ENCODE results near the gene NPHP4. TPM values are rescaled to one million over a fixed set of nuclear protein-coding genes. Genes with fewer than 3 reads are reported as not detected.

The NPHP4 gene
- total and polyA plus RNA-seq, 9 of the 15 experiments (the other 6 are each of a cell fraction or from before 2014, with no cell fraction given): 0.52 to 26.2 (median 6.7) TPM

DNA sequence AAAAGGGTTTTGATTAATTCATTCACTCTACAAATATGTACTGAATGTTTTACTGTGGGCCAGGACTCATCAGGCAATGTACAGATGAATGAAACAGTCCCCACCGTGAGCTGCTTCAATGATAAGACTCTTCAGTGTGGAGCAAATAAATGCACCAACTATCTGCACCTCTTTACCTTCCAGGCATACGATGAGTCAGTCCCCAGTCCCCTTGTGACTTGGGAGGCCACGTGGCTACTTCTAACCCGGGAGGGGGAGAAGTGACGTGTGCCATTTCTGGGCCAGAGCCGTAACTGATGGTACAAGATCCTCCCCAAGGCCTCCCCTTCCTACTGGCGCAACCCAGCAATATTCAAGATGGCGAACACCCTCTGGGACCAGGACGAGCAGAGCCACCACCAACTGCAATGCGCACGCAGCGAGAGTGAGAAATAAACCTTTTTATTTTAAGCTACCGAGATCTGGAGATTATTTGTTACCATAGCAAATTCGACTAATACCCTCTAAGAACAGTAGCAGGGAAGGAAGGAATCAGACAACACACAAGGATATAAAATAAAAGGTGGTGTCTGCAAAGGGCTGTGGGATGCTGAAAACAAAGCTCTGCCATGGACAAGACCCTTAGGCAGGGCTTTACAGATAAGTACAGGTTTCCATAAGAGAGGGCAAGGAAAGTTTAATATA is 74.5 kb downstream of the NPHP4 start (continued):
- TF ChIP-seq MXI1 (IDR thresholded peaks at IDR 0.05; ENCODE audit: low read depth, low read length) (peak; percentile 72; the same call in 1 of the 2 replicates), EP300 (IDR thresholded peaks at IDR 0.05; ENCODE audit: low read length) (peak; percentile 81), NR1H2 (CRISPR knock-in tag; IDR thresholded peaks at IDR 0.05) (no peak), CCNT2 (IDR thresholded peaks at IDR 0.05; ENCODE audit: borderline replicate concordance, extremely low read depth, insufficient read length, low read depth, low read length) (no peak), SMAD2 (IDR thresholded peaks at IDR 0.05; ENCODE audit: low read depth, low read length) (no peak), BRD9 (IDR thresholded peaks at IDR 0.05; ENCODE audit: low read depth, partially characterized antibody) (peak; percentile 89), NUFIP1 (IDR thresholded peaks at IDR 0.05; ENCODE audit: partially characterized antibody) (no peak), GABPB2 (CRISPR knock-in tag; conservative IDR thresholded peaks at IDR 0.05) (no peak; the same call in 1 of the 2 replicates), HNRNPLL (IDR thresholded peaks at IDR 0.05; ENCODE audit: low read depth, low read length, poor library complexity, severe bottlenecking) (no peak), HDGF (IDR thresholded peaks at IDR 0.05) (no peak), SAFB (IDR thresholded peaks at IDR 0.05; ENCODE audit: borderline replicate concordance, low read depth, low read length) (no peak), CBX1 (IDR thresholded peaks at IDR 0.05; ENCODE audit: low read depth) (no peak)
- TF ChIP-seq, protein P1, sequence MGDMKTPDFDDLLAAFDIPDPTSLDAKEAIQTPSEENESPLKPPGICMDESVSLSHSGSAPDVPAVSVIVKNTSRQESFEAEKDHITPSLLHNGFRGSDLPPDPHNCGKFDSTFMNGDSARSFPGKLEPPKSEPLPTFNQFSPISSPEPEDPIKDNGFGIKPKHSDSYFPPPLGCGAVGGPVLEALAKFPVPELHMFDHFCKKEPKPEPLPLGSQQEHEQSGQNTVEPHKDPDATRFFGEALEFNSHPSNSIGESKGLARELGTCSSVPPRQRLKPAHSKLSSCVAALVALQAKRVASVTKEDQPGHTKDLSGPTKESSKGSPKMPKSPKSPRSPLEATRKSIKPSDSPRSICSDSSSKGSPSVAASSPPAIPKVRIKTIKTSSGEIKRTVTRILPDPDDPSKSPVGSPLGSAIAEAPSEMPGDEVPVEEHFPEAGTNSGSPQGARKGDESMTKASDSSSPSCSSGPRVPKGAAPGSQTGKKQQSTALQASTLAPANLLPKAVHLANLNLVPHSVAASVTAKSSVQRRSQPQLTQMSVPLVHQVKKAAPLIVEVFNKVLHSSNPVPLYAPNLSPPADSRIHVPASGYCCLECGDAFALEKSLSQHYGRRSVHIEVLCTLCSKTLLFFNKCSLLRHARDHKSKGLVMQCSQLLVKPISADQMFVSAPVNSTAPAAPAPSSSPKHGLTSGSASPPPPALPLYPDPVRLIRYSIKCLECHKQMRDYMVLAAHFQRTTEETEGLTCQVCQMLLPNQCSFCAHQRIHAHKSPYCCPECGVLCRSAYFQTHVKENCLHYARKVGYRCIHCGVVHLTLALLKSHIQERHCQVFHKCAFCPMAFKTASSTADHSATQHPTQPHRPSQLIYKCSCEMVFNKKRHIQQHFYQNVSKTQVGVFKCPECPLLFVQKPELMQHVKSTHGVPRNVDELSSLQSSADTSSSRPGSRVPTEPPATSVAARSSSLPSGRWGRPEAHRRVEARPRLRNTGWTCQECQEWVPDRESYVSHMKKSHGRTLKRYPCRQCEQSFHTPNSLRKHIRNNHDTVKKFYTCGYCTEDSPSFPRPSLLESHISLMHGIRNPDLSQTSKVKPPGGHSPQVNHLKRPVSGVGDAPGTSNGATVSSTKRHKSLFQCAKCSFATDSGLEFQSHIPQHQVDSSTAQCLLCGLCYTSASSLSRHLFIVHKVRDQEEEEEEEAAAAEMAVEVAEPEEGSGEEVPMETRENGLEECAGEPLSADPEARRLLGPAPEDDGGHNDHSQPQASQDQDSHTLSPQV (IDR thresholded peaks at IDR 0.05): peak; percentile 76
- TF ChIP-seq, protein P2, sequence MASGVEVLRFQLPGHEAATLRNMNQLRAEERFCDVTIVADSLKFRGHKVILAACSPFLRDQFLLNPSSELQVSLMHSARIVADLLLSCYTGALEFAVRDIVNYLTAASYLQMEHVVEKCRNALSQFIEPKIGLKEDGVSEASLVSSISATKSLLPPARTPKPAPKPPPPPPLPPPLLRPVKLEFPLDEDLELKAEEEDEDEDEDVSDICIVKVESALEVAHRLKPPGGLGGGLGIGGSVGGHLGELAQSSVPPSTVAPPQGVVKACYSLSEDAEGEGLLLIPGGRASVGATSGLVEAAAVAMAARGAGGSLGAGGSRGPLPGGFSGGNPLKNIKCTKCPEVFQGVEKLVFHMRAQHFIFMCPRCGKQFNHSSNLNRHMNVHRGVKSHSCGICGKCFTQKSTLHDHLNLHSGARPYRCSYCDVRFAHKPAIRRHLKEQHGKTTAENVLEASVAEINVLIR (CRISPR knock-in tag; IDR thresholded peaks at IDR 0.05): peak; percentile 80
- TF ChIP-seq, protein P3, sequence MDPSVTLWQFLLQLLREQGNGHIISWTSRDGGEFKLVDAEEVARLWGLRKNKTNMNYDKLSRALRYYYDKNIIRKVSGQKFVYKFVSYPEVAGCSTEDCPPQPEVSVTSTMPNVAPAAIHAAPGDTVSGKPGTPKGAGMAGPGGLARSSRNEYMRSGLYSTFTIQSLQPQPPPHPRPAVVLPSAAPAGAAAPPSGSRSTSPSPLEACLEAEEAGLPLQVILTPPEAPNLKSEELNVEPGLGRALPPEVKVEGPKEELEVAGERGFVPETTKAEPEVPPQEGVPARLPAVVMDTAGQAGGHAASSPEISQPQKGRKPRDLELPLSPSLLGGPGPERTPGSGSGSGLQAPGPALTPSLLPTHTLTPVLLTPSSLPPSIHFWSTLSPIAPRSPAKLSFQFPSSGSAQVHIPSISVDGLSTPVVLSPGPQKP (CRISPR knock-in tag; IDR thresholded peaks at IDR 0.05): no peak
- TF ChIP-seq, protein P4, sequence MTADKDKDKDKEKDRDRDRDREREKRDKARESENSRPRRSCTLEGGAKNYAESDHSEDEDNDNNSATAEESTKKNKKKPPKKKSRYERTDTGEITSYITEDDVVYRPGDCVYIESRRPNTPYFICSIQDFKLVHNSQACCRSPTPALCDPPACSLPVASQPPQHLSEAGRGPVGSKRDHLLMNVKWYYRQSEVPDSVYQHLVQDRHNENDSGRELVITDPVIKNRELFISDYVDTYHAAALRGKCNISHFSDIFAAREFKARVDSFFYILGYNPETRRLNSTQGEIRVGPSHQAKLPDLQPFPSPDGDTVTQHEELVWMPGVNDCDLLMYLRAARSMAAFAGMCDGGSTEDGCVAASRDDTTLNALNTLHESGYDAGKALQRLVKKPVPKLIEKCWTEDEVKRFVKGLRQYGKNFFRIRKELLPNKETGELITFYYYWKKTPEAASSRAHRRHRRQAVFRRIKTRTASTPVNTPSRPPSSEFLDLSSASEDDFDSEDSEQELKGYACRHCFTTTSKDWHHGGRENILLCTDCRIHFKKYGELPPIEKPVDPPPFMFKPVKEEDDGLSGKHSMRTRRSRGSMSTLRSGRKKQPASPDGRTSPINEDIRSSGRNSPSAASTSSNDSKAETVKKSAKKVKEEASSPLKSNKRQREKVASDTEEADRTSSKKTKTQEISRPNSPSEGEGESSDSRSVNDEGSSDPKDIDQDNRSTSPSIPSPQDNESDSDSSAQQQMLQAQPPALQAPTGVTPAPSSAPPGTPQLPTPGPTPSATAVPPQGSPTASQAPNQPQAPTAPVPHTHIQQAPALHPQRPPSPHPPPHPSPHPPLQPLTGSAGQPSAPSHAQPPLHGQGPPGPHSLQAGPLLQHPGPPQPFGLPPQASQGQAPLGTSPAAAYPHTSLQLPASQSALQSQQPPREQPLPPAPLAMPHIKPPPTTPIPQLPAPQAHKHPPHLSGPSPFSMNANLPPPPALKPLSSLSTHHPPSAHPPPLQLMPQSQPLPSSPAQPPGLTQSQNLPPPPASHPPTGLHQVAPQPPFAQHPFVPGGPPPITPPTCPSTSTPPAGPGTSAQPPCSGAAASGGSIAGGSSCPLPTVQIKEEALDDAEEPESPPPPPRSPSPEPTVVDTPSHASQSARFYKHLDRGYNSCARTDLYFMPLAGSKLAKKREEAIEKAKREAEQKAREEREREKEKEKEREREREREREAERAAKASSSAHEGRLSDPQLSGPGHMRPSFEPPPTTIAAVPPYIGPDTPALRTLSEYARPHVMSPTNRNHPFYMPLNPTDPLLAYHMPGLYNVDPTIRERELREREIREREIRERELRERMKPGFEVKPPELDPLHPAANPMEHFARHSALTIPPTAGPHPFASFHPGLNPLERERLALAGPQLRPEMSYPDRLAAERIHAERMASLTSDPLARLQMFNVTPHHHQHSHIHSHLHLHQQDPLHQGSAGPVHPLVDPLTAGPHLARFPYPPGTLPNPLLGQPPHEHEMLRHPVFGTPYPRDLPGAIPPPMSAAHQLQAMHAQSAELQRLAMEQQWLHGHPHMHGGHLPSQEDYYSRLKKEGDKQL (CRISPR knock-in tag; IDR thresholded peaks at IDR 0.05; ENCODE audit: borderline replicate concordance): no peak
